Parathyroid adenoma (tissue), 2 donors: ENCODE measurements around the gene SMAD7.

Experiments
- H2AFZ ChIP-seq: fragments of 300-600 bp; sonication (generic); one replicate; pipeline ENCODE4 v1.7.0; 2017; ENCODE audit warnings: antibody characterized with exemption, mild to moderate bottlenecking
- H3K27ac ChIP-seq: fragments of 300-600 bp; sonication (generic); one replicate; pipeline ENCODE4 v1.7.0; 2017
- H3K27me3 ChIP-seq: fragments of 300-600 bp; sonication (generic); one replicate; pipeline ENCODE4 v1.7.0; 2017; ENCODE audit warnings: low read length; ENCODE audit not compliant: control insufficient read depth, insufficient read depth
- H3K36me3 ChIP-seq: fragments of 300-600 bp; sonication (generic); one replicate; pipeline ENCODE4 v1.7.0; 2017; ENCODE audit warnings: low read length; ENCODE audit not compliant: control insufficient read depth, insufficient read depth
- H3K4me1 ChIP-seq: fragments of 300-600 bp; sonication (generic); one replicate; pipeline ENCODE4 v1.7.0; 2017; ENCODE audit warnings: control low read depth
- H3K4me2 ChIP-seq: fragments of 300-600 bp; sonication (generic); one replicate; pipeline ENCODE4 v1.7.0; 2017; ENCODE audit warnings: low read length
- H3K4me3 ChIP-seq: fragments of 300-600 bp; sonication (generic); one replicate; pipeline ENCODE4 v1.7.0; 2017; ENCODE audit warnings: low read depth, low read length
- H3K79me2 ChIP-seq: fragments of 300-600 bp; sonication (generic); one replicate; pipeline ENCODE4 v1.7.0; 2017; ENCODE audit warnings: control low read depth
- H3K9ac ChIP-seq: fragments of 300-600 bp; sonication (generic); one replicate; pipeline ENCODE4 v1.7.0; 2017; ENCODE audit warnings: mild to moderate bottlenecking
- H3K9me3 ChIP-seq: fragments of 300-600 bp; sonication (generic); one replicate; pipeline ENCODE4 v1.7.0; 2017; ENCODE audit warnings: low read length; ENCODE audit not compliant: control insufficient read depth
- CTCF ChIP-seq: fragments of 300-600 bp; sonication (generic); IDR thresholded peaks from one replicate; pipeline ENCODE4 v1.7.0; 2017; ENCODE audit warnings: antibody characterized with exemption, mild to moderate bottlenecking
- donor health status: primary hyperparathyroidism.

SMAD7 gene

GRCh38 chr18:48937869-48938750 lies 12.7 kb downstream of the SMAD7 start:
- H3K9me3 ChIP-seq, result no peaks in the 10 kb centered on the region

GRCh38 chr18:48935433-48935774 lies 15.4 kb downstream of the SMAD7 start:
- Histone ChIP-seq H3K27ac (peak overlapping the region; percentile 22), H3K36me3 (no peaks in the 10 kb centered on the region), H3K27me3 (no peaks in the 10 kb centered on the region), H2AFZ (no peak overlapping the region), H3K9ac (no peak overlapping the region), H3K4me1 (peaks cover 45% of the 10 kb centered on the region), H3K4me2 (no peak overlapping the region), H3K79me2 (peaks cover 60% of the 10 kb centered on the region), H3K9me3 (no peaks in the 10 kb centered on the region), H3K4me3 (no peak overlapping the region)
- no peak for TF ChIP-seq CTCF

More at GRCh38 chr18:48937869-48938750, 12.7 kb downstream of the SMAD7 start:
- Histone ChIP-seq H3K27ac (no peak overlapping the region), H2AFZ (no peak overlapping the region), H3K27me3 (no peaks in the 10 kb centered on the region), H3K4me2 (no peak overlapping the region), H3K36me3 (no peaks in the 10 kb centered on the region), H3K79me2 (peaks cover 63% of the 10 kb centered on the region), H3K4me1 (peaks cover 32% of the 10 kb centered on the region), H3K9ac (no peak overlapping the region), H3K4me3 (no peak overlapping the region)
- no peak for TF ChIP-seq CTCF

- no peaks in the 10 kb centered on the region for H3K9me3 ChIP-seq
- H3K79me2 ChIP-seq, result peaks cover 59% of the 10 kb centered on the region
- peaks cover 45% of the 10 kb centered on the region for H3K4me1 ChIP-seq
- H3K4me2 ChIP-seq, result peak overlapping the region; percentile 42
- no peak overlapping the region for H3K9ac ChIP-seq
- H2AFZ ChIP-seq, result no peak overlapping the region
- no peaks in the 10 kb centered on the region for H3K36me3 ChIP-seq
- no peak for TF ChIP-seq CTCF
- peak overlapping the region; percentile 64 for H3K27ac ChIP-seq
- no peak overlapping the region for H3K4me3 ChIP-seq
- no peaks in the 10 kb centered on the region for H3K27me3 ChIP-seq
Measured at GRCh38 chr18:48934723-48935432, 15.9 kb downstream of the SMAD7 start.

- Histone ChIP-seq H3K9ac (no peak overlapping the region), H3K36me3 (no peaks in the 10 kb centered on the region), H3K4me1 (peaks cover 44% of the 10 kb centered on the region), H3K79me2 (peaks cover 57% of the 10 kb centered on the region), H3K4me2 (no peak overlapping the region), H3K4me3 (no peak overlapping the region), H2AFZ (no peak overlapping the region), H3K9me3 (no peaks in the 10 kb centered on the region), H3K27me3 (no peaks in the 10 kb centered on the region), H3K27ac (no peak overlapping the region)
- TF ChIP-seq CTCF, result no peak
Measured at GRCh38 chr18:48934415-48934722, 16.4 kb downstream of the SMAD7 start.
